ENCODE measurements around the gene ITSN1.
A peak's percentile ranks its signal among the peaks of the same experiment; 100 is the strongest.
"Not testable (repeated sequence)": the region's sequence is repeated elsewhere in the genome, so short reads cannot be mapped to it uniquely, and the experiment has no call there.

The ITSN1 gene

DNA sequence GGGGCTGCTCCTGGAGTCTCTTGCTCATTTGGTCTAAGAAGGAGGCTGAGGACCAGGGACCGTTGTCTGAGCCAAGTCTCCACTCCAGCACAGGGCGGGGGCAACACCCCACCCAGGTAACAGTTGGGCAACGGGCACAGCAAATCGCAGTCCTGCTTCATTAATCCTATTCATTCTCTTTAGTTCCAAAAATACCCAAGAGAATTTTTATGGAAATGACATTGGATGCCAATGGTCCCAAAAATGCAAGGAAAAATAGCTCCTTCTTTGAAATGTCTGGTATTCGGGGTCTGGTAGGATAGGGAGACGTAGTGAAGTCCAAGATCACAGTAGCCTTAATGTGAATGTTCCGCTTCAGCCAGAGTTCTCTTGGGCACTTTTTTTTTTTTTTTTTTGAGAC is 199.3 kb downstream of the ITSN1 start:
- no peak for DNase-seq (ENCODE audit: low read depth)

DNA sequence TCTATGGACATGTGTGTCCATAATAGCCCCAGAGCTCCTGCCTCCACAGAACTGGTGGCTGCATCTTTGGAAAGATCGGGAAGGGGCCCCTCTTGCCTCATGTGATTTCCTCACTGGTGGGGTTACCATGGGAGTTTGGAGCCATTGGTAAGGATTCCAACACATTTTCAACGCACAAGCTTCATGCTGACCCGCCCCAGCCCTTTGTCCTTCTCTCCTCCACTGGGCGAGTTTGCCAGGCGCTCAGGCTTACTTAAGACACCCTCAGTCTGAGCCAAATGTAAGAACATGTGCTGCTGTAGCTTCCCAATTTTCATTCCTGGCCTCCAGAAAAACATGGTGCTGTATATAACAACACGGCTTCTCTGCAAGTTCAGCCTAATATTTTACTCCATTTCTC is 200.9 kb downstream of the ITSN1 start:
- DNase-seq (ENCODE audit: low read depth): no peak

DNA sequence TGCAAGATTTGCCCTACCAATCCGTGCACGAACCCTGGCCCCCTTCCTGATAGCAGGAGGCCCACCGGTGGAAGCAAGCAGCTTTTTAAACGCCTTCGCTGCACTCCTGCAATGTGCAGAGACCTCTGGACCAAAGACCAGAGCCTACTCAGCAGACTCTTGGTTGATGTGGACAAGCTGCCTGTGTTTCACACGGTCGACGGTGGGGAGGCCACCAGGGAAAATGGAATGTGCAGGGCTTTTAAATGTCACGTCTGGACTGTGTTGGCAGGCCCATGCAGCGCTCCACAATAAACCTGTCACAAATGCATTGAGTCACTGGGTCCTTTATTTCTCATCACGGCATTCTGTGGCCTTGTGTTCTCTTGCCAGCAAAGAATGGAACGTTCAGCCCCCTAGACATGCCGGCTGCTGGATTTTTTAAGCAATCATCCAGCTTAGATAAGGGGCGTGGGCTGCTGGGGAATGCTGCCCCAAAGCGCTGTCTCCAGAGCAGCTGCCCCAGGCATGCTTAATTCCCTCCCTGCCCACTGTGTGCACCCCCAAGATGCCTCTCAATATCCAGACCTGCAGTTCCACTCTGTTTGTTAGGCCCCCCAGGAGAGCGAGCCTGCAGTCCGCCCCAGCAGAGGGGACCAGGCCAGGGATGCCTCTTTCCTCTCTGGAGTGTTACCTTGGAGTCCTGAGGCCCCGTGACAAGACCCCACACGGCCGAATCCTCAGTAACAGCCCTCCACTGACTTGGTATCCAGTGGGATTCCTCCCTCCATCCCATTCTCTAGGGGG is 202.0 kb downstream of the ITSN1 start:
- DNase-seq (ENCODE audit: low read depth): peak; percentile 90

DNA sequence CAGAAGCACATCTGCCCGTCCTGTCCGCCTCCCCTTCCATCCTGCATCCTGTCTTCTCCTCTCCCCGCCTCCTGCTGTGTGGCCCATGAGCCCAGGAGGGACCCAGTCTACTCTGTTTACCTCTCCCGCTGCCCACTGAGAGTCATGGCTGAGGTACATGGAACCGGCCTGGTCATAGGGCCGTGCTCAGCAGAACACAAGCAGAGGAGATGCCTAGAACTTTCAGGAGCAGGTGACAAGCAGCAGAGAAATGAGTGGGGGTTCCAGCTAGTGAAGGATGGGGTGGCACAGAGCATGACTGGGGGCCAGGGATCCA is 202.5 kb downstream of the ITSN1 start:
- DNase-seq (ENCODE audit: low read depth): no peak

DNA sequence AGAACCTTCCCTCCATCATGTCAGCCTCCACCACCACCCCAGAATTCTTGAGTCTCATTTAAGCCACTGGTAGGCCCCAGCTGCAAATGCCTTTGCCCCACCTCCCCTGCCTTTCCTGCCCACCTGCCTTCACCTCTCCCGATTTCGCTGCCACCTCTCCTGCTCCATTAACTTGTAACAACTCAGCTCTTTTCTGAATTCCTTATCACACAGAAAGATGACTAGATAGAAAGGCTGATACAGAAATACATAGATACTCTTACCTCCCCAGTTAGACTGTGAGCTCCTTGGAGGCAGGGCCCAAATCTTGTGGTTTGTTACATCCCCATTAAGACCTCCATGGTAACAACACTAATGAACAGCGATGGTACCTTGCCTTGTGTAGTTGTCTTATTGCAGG is 203.8 kb downstream of the ITSN1 start:
- no peak for DNase-seq (ENCODE audit: low read depth)

DNA sequence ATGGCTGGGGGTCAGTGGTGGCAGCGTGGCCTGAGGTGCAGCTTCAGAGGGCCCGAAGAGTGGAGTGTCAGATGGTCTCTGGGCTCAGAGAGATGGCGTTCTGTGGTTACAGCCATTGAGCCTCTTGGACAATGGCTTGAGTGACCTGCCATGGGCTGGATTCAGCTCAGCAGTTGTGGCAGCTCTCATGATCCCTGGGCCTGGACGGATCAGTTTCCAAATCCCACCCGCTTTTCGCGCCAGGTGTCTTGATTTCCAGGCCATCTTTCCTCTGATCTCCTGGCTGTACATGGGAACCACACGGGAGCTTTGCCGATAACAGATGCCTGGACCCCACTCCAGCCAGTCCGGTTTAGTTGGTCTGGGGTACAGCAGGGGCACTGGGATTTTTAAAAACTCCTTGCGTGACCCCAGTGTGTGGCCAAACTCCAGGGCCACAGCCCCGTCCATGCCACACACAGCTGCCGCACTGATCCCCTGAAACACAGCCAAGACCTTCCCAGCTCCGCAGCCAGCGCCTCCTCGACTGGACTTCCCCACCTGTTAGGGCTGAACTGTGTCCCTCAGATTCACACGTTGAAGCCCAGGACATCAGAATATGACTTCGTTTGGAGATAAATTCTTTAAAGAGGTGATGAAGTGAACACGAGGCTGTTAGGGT is 205.4 kb downstream of the ITSN1 start:
- no peak for DNase-seq (ENCODE audit: low read depth)

DNA sequence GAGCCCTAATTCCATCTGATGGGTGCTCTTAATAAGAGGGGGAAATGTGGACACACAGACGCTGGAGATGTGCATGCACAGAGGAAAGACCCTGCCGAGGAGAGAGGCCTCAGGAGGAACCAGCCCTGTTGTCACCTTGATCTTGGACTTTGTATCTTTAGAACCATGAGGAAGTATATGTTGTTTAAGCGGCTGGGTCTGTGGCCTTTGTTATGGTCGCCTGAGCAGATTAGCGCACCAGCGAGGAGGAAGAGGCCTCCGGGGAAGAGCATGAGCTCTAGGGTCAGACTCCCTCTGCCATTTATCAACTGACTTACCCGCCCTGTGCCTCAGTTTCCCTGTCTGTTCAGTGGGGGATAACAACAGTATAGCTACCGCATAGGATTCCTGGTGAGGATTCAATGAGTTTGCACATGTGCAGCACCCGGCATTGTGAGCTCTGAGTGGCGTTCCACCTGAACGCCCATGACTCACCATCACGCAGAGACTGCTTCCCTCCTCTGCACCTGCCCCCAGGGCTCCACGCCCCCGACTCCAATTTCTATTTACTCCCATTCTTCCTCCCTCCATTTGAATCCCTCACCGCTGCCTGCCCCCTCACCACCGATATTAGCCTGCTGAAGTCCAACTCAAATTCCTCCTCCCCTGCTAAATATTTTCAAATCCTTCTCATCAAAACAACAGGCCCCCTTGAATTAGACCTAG is 206.1 kb downstream of the ITSN1 start:
- DNase-seq (ENCODE audit: low read depth): no peak

DNA sequence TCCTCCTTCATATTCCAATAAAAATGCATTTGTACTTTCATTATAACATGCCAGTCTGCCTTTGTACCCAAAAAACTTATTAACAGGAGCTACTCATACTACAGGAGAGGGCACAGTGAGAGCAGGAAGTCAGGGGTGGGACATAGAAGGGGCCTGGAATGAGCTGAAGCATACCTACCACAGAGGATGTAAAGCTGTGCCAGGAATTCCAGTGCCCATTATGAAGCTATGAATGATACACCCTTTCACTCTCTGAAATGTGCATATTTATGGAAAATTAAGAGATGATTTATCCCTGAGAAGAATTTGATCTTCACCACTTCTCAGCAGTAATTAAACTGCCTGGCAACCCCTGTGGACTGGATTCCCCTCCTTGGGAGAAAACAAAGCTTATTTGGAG is 207.5 kb downstream of the ITSN1 start:
- no peak for DNase-seq (ENCODE audit: low read depth)

DNA sequence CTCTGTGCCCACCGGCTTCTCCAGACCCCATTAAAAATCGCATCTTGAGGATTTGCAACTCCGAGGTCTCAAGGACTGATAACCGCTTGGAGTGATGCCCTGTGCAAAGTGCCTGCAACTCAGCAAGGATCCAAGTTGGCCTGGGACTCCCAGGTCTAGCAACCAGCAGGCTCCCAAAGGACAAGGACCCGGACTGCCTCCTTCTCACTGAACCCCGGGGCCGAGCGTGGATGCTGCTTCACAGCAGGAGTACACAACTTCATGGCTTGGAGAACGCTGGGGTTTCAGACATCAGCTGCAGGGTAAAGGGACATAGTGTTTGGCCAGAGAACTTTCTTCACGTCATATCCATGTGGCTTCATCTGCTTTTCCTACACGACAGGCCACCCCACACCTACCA is 208.1 kb downstream of the ITSN1 start:
- DNase-seq (ENCODE audit: low read depth): no peak

DNA sequence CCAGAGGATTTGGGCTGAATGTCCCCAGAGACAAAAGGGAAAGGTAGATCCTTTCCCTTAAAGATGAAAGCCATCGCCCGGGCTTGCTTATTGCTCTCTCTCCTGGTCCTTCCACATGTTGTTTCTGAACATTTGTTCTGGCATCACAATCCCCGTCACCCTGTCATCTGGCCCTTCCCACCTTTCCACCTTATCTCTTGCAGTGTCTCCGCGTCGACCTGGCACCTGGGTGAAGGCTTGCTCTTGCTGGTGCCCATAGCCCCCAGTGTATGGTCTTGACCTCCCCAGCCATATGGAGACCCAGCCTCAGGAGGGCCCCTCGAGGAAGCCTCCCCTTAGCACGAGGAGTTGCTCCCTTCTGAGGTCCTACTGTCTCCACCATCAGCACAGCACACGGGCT is 208.7 kb downstream of the ITSN1 start:
- no peak for DNase-seq (ENCODE audit: low read depth)

DNA sequence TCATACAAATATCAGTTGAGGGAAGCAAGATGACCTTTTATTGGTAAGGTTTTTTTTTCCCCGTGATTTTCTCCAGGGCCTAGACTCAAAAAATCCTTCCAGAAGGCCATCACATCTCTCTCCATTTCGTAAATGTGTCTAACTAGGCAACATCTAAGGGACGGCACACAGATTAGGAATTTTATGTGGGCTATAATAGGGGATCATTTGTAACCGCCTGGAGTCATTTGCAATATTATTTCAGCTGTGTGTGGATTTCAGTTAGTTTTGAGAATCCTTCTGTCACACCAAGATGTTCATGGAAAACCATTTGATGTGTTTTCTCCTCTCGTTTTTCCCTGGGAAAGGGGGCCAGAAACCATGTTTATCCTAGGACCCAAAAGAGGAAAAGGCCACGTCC is 210.2 kb downstream of the ITSN1 start:
- DNase-seq (ENCODE audit: low read depth): no peak

DNA sequence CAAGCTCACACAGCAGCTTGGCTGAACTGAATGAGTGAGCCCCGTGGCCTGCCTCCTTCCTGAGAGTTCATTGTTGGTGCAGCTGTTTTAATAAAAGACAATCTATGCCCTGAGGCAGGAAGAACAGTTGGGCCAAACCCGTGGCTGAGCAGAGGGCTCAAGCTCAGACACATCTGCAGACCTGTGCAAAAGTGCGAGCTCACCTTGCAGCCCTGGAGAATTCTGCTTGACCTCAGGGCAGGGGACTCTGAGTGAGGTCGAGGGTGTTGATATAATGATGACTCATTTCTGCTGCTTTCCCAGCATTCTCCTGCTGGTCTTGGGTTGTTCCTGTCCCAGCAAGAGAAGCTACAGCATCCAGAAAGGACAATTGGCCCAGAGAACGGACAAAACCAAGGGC is 212.3 kb downstream of the ITSN1 start:
- DNase-seq (ENCODE audit: low read depth): no peak

DNA sequence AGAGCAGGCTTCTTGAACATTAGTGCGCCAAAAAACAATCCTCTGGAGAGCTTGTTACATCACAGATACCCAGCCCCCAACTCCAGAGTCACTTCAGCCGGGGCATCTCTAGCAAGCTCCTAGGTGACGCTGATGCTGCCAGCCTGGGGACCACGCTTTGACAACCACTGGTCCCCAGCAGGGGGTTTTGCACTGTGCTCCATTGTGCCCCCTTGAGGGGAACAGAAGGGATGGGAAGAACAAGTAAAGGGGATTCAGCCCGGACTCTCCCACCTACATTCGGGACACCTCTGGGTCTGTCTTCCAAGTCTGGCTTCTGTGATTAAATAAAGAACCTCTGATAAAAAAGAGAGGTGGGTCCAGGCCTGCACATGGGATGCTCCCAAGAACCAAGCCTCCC is 212.9 kb downstream of the ITSN1 start:
- no peak for DNase-seq (ENCODE audit: low read depth)

DNA sequence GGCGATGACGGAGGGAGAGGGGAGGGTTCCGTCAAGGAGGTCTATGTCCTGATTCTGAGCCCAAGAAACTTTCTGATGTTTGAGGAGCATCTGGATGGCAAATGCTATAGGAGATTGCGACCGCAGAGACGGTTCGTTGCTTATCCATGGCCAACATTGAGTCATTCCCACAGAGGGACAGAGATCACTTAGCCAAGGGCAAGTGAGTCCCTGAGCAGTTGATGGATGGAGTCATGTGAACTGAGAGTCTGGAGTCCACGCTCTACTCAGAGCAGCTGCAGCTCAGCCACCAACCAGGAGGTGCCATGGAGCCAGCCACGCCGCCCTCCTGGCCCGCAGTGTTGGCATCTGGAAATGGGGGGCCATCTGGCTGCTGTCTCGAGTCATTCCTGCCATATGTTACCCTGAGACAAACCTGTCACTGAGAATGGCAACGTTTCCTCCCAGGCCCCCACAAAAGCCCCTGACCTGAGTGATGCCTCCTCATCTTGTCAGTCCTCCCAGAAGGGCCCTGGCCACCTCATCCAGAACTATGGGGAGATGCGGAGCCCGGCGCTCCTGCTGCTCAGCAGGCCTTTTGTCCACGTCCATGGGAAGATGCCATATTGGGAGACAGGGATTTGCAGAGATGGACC is 214.7 kb downstream of the ITSN1 start:
- peak; percentile 56 for DNase-seq (ENCODE audit: low read depth)

DNA sequence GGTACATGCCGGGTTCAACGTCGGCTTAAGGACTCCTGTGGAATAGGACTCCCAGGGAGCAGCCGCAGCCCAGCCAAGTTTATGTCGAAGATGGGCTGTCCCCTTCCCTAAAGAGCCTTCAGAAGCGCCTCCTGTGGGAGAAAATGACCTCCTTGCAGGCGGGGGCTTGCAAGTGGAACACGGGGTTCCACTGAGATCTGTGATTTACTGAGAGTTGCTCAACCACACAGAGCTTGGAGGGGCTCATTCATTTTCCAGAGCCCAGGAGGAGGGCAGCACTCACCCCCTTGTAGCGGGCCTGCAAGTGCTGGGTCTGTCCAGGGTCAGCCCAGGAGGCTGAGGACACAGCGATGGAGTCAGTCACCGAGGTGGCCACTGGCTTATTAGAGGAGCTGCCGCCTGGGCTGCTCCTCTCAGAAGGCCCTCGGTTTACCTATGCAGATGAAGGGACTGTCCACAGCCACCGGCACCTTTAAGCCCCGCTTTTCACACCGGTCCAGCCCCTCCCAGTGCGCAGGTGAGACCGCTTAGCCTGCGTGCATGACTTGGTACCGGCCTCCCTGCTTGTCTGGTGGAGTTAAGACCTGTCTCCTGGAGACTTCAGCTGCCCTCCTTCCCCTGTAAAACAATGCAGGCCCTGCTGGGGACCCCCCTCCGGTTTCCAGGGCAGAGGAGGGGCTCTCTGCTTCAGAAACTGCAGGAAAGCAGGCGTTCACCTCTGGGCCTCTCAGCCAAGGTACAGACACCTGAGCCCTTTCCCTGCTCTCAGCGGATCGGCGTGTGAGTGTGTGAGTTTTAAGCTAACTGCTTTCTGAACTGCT is 215.8 kb downstream of the ITSN1 start:
- no peak for DNase-seq (ENCODE audit: low read depth)

DNA sequence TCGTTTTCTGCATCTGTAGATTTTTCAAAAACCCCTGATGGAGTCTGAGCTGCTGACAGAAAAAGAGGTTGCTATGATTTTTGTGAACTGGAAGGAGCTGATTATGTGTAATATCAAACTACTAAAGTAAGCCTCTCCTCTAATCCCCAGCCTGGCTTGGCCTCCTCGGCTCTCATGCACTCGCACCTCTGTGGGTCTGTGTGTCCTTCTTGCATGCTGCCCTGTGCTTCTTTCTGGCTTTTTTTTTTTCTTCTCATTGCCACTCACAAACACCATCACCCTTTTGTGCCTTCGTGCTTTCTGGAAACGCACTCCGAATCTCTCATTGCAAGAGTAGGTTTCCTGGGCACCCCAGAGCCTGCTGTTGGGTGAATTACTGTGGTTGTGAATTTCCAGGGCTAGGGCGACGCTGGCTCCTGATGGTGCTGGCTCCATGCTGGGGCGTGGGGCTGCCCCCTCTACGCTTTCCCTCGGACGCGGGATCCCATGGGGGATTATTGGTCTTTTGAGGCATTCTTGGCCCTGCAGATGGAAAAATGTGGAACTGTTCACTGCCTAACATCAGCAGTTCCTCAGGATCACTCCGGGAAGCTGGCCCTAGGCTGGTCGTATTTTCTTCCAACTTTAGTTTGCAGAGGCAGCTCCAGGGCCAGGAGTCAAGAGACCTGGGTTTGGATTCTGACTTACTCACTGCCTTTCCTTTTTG is 216.5 kb downstream of the ITSN1 start:
- DNase-seq (ENCODE audit: low read depth): no peak

DNA sequence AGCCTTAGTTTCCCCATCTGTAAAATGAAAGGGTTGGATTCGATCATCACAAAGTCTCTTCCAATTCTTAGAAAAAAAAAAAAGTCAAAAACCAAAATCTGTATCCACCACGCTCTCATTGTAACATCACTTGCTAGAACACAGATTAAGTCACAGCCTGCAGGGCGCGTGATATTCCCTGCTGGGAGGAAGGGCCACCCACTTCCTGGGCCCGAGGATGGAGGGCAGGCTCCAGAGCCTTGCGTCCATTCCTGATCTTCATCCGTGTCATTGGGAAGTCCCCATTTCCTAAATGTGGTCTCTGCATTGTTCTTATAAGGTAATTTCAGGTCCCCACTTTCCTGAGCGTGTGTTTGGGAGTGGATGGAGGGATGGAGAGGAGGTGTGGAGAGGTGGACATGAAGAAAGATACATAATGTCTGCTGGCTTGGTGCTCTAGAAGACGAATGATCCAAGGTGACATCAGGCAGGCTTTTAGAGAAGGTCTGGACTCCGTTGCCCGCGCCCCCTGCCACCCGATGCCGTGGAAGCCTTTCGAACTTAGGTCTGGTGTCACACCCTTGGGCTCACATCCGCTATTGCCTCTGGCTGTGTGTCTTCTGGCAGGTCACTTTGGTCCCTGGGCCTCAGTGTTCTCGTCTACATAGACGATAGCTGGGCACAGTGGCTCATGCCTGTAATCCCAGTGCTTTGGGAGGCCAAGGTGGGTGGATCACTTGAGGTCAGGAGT is 217.2 kb downstream of the ITSN1 start:
- DNase-seq (ENCODE audit: low read depth): no peak

DNA sequence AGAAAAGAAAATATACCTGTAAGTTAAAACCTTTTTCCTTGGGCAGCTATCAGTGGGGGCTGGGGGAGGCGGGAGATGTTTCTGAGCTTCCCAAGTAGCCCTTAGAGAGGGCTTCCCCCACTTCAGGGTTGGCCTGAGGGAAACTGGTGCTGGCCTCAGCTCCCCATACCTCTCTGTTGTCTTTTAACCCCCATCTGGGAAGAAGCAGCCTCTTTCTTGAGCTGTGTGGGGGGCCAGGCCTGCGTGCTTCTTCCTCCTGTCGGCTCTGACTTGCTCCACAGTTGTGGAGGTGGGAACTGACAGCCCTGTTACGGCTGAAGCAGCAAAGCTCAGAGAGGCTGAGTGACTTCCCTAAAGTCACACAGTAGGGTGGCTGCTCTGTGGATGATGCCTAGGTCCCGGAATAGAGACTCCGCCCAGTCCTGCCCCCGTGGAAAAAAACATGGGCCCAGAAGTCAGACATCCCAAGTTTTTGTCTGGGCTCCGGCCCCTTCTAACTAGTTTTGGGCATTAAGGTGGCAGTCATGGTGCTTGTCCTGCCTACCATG is 218.1 kb downstream of the ITSN1 start:
- no peak for DNase-seq (ENCODE audit: low read depth)

DNA sequence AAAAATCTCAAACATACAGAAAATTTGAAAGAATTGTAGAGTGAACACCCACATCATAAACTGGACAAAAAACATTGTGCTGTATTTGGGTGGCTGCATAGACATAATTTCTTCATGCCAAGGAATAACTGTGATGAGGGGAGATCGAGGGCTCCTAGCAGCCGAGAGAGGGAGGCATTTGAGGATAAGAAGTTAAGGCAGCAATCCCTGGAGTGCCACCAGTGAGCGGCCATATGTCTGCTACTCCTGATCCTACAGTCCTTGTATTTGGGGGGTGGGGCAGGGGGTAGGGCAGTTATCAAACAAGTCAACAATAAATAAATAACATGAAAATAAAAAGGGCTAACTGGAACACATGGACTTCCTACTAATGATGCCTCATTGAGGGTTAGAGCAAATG is 218.8 kb downstream of the ITSN1 start:
- DNase-seq (ENCODE audit: low read depth): no peak

DNA sequence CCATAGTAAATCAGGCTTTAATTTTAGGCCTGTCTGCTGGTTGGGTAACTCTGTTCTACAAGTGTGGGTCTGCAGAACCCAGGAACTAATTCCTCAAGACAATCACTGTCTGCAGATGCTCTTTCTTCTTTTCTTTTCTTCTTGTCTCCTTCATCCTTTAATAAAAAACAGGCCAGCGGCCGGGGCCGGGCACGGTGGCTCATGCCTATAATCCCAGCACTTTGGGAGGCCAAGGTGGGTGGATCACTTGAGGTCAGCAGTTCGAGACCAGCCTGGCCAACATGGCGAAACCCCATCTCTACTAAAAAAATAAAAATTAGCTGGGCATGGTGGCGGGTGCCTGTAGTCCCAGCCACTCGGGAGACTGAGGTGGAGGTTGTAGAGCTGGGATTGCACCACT is 220.9 kb downstream of the ITSN1 start:
- not testable (repeated sequence) for DNase-seq (ENCODE audit: low read depth)
